Mesenteric fat pad (tissue), 1 donor: ENCODE data around the gene HOXC4. TPM values are rescaled to one million over a fixed set of nuclear protein-coding genes. Genes with fewer than 3 reads are reported as not detected.

Experiments used
- DNase-seq: peaks from one replicate; pipeline ENCODE4 v3.0.0-alpha.2; 2020; ENCODE audit warnings: low spot score
- total RNA-seq: library from RNA; stranded (reverse); fragmentation: NEBNext Ultra II Directional; extraction: Animal tissue kit (Norgen Biotek cat#: 25700); gene quantifications from one replicate; pipeline ENCODE4 v1.2.1, GENCODE V29; 2021
- donor health status: DM: yes; HTN: yes; CAD: no.

HOXC4 gene
- total RNA-seq, 1 donor from 2014 or later: 2.2 TPM

DNA sequence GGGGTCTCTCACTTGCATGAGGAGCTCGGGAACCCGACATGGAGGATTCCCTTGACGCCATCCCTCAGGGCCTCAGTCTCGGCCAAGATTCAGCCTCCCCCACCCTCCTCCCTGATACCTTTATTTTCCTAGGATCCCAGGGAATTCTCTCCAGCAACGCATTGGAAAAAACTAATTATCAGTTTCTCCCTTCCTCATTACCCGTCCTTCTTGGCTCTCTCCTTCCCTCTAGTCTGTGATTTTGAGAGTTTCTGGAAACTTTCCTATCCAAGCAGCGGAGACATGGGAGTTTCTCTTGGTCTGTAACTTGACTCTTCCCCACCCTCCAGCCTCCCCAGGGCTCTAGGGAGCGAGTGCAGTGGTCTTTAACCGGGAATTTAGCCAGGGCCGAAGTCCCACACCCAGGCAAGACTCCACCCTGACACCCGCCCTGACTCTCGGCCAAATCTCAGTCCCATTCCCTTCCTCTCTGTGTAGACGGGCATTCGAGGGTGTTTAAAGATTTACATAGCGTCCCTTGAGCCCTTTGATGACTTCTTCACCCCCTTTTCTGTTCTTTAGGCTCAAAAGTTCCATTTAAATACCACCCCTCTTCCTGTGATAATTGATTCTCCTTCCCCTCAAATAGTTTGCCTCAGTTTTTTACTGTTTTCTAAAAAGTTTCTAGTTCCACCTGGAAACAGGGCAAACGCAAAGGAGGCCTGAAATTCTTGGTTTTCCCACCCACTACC, 14.1 kb upstream of the HOXC4 start:
- no peak for DNase-seq

DNA sequence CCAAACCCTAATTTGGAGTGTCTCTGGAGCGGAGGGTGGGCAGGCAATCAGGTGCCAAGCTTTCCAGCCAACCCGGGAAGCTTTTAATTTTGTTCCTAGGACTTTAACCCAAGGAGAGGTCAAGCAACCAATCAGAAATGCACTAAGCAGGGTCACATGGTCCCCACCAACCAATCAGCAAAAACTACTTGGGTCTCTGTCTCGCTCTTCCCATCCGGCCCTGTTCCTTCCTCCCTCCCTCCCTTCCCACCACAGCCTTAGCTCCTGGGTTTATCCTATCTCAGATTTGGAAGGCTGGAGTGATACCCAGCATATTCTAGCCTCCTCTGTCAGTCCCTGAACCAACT, 13.5 kb upstream of the HOXC4 start:
- no peak for DNase-seq

DNA sequence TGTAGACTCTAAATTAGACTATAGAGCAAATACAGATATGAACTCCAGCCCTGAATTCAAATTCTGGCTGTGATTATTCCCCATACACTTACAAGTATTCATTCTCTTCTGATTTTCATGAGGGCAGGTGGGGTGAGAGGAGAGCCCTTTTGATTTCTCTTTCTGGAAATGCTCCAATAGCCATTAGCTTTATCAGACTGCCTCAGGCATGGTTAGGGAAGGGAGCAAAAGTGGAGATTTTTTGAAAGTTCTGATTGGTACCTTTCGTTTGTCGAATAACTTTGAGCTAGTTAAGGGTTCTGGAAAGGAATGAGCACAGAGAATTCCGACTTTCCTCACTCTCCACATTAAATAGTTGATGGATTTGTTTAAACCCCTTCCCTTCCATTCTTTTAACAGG, 13.0 kb upstream of the HOXC4 start:
- no peak for DNase-seq

DNA sequence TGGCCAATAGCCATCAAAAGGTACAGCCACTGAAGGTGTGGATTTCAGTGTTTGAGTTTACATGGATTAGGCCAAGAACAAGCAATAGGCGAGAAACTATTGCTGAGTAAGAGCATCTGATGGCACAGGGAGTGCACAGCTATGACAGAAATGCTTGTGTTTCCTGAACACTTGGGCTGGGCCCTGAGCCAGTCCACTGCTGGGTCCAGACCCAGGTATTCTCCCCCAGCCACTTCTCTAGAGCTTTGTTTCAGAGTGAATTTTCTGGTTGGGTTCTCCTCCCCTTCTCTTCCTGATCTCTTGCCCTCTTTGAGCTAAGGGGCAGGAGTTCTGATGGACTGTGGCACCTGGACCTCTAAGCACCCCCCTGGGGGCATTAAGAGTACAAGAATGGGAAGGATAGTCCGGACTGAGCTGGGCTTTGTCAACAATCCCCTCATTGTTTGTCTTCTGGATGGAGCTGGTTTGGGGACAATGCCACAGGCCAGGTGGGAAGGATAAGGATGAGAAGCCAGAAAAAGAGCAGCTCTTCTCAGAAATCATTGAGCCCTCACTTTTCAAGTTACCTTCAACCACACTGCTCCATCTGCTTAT, 12.4 kb upstream of the HOXC4 start:
- DNase-seq: peak; percentile 39

DNA sequence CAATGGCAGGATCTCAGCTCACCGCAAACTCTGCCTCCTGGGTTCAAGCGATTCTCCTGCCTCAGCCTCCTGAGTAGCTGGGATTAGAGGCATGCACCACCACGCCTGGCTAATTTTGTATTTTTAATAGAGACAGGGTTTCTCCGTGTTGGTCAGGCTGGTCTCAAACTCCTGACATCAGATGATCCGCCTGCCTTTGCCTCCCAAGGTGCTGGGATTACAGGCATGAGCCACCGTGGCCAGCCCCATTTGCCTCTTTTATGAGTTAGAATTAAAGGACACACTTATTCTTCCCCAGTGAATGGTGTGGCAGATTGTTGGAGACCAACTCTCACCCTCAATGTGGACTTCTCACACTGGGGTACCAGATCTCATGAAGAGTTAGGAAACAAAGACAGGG, 11.6 kb upstream of the HOXC4 start:
- peak; percentile 49 for DNase-seq

DNA sequence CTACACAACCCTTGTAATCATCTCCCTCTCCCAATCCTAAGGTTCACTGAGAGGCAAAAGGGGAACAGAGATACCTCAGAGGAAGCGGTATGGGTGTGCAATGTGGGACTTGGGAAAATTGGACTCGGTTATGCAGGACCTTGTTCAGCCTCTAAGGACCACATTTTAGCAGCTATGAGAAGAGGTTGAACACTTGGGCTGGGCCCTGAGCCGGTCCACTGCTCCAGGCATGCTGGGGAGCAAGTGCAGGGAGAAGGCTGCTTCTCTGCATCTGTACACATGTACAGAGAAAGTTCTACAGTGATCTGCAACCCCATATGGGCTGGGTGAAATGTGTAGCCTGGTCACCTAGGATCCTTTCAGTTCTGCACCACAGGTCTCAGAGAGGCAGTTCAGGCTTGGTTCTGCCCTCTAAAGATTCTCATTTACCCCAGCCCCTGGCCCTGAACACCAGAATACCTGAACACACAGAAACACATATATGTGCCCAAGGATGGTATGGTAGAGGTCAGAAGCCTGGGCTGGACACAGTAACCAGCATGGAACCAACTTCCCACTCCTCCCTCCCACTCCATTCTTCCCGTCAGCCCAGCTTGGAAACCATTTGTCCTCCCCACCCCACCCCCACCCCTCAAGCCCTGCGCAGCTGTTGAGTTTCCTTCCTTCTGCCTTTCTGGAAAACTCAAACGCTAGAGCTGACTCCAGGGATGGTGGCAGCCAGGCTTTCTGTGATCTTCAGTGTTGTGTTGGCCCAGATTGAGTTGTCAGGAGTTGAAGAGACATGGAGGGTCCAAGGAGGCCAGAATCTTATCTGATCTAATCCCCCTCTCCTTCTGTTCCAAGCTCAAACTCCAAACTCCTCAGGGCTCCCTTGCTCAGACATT, 10.4 kb upstream of the HOXC4 start:
- peak; percentile 41 for DNase-seq

DNA sequence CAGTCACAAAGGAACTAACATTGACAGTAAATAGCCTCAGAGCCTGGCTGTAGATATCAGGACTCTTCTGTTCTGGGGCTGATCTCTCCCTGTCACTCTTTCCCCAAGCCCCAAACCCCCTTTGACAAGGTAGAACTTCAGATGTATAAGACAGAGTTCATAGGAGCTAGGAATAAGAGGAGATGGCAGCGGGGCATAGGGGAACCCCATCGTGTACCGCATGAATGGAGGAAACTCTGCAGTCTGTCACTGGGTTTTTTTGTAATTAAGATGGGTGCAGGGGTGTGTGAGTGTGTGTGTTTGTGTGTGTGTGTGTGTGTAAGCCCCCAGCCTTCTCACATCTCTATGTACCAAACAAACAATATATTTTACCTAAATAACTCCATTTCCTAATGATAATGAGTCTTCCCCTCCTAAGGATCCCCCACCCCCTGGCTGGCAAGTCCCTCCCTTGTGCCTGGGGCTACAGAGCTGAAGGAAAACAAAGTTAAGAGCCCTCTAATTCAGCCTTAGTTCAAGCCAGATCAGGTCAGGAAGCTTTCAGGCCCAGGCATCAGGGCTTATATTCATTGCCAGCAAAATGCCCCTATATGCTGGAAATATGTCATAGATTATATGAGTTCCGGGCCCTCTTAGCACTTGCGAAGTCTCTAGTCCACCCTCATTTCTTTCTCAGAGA, 9.1 kb upstream of the HOXC4 start:
- DNase-seq: peak; percentile 24

DNA sequence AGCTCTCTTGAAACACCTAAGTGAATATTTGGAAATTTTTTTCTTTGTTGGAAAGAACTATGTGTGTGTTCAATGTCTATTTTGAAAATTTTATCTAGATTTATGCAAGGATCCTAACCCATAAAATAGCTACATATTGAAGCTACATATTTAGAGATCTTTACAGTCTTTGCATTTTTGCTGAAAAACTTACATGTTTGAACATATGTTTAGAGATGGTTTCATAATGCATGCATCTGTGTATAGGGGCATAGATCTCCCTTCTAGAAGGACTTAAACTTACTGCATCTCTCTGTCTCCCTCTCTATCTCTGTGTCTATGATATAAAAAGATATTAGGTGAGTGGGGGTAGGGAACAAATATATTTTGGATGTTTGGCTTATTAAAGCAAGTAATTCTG, 8.2 kb upstream of the HOXC4 start:
- DNase-seq: no peak

DNA sequence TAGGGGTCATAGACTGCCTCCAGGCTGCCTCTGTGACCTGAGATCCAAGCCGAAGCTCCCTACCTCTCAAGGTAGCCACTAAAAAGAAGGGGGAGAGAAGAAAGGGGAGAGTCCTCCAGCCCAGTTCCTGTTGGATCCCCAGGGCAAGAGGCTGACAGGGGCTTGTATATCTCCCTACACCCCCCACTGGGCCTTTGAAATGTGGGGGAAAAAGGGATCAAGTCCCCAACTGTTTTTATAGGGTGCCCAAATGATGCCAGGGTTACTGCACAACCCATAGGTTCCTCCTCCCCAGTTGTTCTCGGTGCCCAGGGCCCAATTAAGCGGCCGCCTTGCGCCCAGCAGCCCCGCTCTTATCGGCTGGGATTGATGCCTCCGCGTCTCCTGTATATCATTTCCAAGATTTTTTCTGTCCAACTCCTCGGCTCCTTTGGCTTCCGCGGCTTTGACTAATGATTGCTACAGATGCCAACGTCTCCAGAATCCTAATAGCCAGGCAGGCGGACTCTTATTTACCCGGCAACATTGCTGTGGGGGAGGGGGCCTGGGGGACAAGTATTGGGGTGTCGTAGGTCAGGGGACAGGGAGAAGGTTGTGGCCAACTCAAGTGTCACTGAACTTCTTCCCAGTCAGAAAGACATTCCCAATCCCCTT, 7.6 kb upstream of the HOXC4 start:
- DNase-seq: peak; percentile 16

DNA sequence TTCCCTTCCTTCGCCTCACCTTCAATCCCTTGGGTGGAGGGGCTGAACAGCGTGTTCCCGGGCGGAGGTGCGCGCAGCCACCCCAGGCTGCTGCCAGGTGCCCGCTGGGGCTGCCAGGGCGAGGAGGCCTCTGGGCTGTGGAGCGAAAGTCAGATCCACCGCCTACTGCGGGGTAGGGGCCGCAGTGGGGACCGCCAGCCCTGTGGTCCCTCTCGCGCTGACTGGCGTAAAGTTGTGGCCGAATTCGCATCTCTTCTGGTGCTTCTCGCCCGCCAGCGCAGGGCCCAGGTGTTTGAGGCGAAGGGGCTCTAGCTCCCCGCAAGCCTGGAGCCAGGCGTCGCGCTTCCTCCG, 6.9 kb upstream of the HOXC4 start:
- DNase-seq: peak; percentile 60

DNA sequence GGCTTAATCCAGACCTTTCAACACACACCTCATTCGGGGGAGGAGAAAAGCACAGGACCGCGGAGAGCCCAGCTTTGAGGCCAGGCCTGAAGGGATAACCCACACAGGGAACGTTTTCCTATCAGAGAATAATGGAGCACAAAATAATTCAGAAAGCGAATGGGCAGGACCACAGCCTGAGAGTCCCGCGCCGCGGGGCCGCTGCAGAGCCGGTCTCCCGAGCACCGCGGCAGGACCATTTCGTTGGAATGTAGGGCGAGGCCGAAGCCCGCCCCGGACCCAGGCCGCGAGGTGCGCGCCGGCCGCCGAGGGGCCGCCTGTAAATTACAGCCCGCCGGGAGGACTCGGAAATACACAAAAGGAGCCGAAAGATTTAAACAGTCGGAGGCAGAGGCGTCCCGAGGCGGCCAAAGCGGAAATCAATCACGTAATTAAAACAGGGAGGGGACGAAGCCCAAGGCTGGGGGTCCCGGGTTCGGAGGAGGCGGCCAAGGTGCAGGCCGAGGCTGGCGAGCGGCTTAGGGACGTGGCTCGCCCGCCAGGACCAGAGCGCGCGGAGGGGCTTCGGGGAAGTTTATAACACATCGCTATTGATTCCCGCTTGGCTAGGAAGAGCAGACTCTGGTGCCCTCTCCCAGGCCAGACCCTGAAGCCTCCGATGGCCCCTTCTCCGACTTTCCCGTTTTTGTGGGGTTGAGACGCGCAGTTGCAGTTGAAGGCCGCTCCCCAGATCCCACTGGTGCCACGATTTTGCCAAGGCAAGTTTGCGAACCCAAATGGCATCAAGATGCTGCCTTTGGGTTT, 6.3 kb upstream of the HOXC4 start:
- peak; percentile 87 for DNase-seq

DNA sequence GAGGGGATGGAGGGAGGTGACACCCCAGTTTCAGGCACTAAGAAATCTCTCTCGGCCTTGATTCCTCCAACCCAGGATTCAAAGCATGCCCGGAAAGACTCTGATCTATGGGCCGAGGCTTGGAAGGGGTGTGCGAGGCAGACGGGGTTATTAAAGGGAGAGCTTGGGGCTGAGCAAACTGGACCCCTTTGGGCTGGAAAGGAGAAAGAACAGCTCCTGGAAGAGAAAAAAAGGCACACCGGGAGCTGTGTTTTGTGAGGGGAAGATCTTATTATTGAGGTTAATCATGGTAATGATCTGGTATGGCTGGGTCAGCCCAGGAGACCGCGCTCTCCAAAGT, 5.7 kb upstream of the HOXC4 start:
- DNase-seq: no peak

DNA sequence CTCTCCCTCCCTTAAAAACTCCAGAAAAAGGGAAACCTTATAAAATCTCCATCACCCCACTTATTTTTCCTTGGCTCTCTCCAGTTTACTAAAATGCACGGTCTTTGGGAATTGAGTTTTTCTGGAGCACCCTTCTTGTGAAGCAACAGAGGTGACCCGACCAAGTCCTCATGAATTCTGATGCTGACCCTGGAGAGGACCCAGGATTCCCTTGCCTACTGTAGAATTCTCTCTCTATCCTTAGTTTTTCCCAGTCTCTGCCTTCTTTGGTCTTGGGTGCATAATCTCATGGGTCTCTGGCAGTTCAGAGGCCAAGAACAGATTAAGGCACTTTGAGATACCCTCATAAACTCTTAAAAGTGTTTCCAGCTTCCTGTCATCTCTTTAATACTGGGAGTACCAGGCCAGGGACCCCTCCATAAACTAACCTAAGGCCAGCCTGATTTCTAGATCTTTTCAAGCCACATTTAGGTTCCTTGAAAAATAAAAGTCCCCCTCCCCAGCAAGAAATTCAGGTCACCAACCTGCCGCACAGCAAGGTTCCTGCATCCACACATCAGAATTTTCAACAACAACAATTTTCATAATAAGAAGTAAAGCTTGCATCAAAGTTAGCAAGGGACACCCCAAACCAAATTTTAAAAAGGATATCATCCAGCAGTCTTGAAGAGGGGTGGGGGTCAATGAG, 5.1 kb upstream of the HOXC4 start:
- no peak for DNase-seq

DNA sequence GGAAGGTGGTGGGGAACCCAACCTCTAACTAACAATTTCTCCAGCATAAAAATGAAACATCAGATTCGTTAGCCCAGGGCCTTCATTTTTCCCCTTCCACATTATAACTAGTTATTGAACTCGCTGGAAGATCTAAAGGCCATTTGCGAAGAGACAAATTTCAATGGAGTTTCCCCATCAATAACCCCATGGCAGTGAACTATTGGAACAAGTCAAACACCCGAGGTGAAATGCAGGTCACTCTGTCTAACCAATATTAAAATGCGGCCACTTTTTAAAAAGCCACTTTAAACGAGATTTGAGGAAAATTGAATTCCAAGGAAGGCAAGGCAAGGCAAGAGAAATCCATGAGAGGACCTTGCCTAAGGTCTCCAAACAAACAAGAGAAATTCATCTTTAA, 4.5 kb upstream of the HOXC4 start:
- no peak for DNase-seq

DNA sequence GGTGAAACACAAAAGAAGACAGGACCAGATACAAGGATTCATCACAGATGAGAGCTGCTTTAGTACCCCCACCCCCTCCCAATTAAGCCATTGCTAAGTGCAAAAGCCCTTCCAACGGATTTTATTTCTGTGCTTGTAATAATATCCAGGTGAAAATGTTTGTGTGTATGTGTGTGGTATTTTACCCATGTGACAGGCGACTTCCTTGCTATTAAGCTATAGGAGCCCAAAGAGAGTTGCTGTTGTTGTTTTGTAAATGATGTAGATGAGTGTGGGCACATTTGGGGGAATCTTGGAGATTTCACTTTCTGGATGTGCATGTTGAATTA, 3.2 kb upstream of the HOXC4 start:
- DNase-seq: no peak

DNA sequence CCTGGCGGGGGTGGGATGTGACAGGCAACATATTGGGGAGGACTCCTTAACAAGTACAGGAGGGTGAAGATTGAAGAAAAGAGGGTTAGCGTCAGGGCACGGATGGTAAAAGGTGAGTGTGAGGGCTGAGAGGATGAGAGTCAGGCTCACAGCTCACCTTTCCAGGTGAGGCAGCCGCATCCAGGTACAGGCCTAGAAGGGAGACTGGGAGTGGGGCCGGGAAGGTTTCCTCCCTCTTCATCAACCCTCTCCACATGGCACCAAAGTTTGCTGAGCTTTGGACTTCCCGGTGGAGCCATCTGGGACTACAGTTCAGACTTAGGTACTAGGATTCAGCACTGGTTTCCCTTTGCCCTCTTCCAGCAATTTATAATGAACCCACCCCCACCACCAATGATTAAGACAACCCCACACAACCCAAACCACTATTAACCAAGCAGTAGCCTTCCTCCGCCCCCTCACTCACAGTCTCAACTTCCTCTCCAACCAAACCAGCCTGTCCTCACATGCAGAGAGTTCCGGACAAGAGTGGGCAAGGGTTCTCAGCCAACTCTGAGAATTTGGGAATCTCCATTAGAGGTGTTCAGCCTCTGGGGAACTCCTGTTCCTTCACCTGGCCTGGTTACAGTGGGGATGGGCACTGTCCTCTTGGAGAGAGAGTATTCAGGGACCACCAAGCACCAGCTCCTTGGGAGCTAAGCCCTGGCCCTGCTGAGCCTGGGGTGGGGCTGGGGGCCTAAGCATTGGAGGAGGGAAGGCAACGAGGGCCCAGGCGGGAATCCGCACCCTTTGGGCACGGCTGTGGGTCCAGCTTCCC, 2.4 kb upstream of the HOXC4 start:
- peak; percentile 51 for DNase-seq

DNA sequence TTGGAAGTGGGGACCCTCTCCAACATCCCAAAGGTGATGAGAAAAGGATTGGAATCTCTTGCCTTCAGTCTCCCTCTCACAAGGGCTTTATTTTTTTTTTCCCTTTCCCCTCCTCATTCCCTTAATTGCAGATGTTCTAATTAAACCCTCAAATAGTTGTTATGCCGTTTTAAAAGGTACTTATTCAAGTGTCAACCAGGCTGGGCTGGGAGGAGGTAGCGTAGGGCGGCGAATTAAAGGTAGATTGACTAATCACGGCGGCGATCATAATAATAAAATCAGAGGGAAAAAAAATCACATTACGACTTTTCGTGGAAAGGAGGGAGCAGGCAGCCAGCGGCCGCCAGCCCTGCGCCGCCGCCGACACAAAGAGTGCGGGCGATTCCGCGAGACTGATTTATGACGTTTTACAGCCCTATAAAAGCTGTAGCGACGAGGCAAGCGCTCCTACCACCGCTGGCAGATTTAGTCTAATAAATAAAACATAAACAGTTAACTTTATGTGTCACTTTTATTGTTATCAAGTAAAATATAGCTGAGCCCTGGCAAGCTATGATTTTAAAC, 1.7 kb upstream of the HOXC4 start:
- peak; percentile 64 for DNase-seq

DNA sequence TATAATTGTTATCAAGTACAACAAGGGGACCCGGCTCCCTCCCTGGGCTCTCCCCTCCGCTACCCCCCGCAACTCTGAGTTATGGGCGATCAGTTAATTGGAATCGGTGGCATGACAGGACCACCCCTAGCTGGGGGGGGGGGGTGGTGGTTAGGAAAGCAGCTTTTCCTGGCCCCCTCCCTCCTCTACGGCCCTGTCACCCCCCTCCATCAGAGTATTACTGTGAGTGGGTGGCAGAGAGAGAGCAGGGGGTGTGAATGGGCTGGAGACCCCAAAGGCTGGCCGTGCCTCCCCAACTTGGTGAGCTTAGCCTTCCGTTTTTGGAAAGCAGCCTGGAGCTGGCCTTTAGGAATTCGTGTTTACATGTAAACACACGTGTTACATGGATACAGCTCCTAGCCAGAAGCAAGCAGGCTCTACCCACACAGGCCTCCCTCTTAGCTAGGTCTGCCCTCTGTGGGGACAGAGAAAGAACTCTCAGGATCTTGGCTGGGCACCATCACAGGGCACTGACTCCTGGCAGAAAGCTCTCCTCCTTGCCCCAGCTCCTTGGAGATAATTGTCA, 1.1 kb upstream of the HOXC4 start:
- peak; percentile 64 for DNase-seq
